ENCODE results near the gene KPNA1. TPM values are rescaled to one million over a fixed set of nuclear protein-coding genes. Genes with fewer than 3 reads are reported as not detected.
"Not testable (repeated sequence)": the region's sequence is repeated elsewhere in the genome, so short reads cannot be mapped to it uniquely, and the experiment has no call there.

KPNA1 gene
- total RNA-seq, 4 donors from 2014 or later, result 30.0 to 38.1 (median 34.5) TPM

- no peak for DNase-seq
- no peaks in the 10 kb centered on the region for H3K9me3 ChIP-seq
- H3K4me1 ChIP-seq, result peaks cover 0 to 57% (median 8%) of the 10 kb centered on the region in 3 donors
- TF ChIP-seq CTCF (IDR thresholded peaks at IDR 0.05) (no peak), POLR2A (IDR thresholded peaks at IDR 0.05) (no peak)
- no peaks in the 10 kb centered on the region for H3K27me3 ChIP-seq
- no peaks in the 10 kb centered on the region for H3K36me3 ChIP-seq
- no peak overlapping the region for H3K27ac ChIP-seq
- WGBS, 2 donors, result 95 to 100% methylated on average over 1 of the region's 1 CpG
- no peak overlapping the region for H3K4me3 ChIP-seq
- intact Hi-C loops (cut with DNase I), result no loop called here
Observed at GRCh38 chr3:122506450-122506849, 8.3 kb downstream of the KPNA1 start.

- WGBS, 2 donors, result 58 to 62% methylated on average over 2 of the region's 2 CpGs
- Histone ChIP-seq H3K27me3 (no peaks in the 10 kb centered on the region), H3K4me3 (no peak overlapping the region), H3K9me3 (no peaks in the 10 kb centered on the region), H3K36me3 (no peaks in the 10 kb centered on the region), H3K27ac (no peak overlapping the region), H3K4me1 (peaks cover 0 to 56% (median 5%) of the 10 kb centered on the region in 3 donors)
- TF ChIP-seq CTCF (IDR thresholded peaks at IDR 0.05) (no peak), POLR2A (IDR thresholded peaks at IDR 0.05) (no peak)
- intact Hi-C loops (cut with DNase I), result no loop called here
- no peak for DNase-seq
Observed at GRCh38 chr3:122505676-122506075, 9.1 kb downstream of the KPNA1 start.

GRCh38 chr3:122502941-122503340, 11.8 kb downstream of the KPNA1 start:
- DNase-seq, result no peak
- intact Hi-C loops (cut with DNase I), result no loop called here
- no peaks in the 10 kb centered on the region for H3K27me3 ChIP-seq
- no peak for TF ChIP-seq CTCF (IDR thresholded peaks at IDR 0.05)
- TF ChIP-seq POLR2A (IDR thresholded peaks at IDR 0.05), result no peak
- no peak overlapping the region for H3K4me3 ChIP-seq
- no peak overlapping the region for H3K27ac ChIP-seq
- no peaks in the 10 kb centered on the region for H3K9me3 ChIP-seq
- no peaks in the 10 kb centered on the region for H3K36me3 ChIP-seq
- H3K4me1 ChIP-seq, result peaks cover 0 to 44% (median 5%) of the 10 kb centered on the region in 3 donors
- WGBS, 2 donors, result 78 to 82% methylated on average over 2 of the region's 2 CpGs

- H3K9me3 ChIP-seq, result no peaks in the 10 kb centered on the region
- H3K27me3 ChIP-seq, result no peaks in the 10 kb centered on the region
- H3K36me3 ChIP-seq, result no peaks in the 10 kb centered on the region
- intact Hi-C loops (cut with DNase I), result no loop called here
- no peak overlapping the region for H3K27ac ChIP-seq
- no peak overlapping the region for H3K4me3 ChIP-seq
- TF ChIP-seq POLR2A (IDR thresholded peaks at IDR 0.05) (no peak), CTCF (IDR thresholded peaks at IDR 0.05) (no peak)
- 77 to 80% methylated on average over 2 of the region's 2 CpGs for WGBS, 2 donors
- no peak for DNase-seq
- H3K4me1 ChIP-seq, result peaks cover 0 to 50% (median 9%) of the 10 kb centered on the region in 3 donors
Observed at GRCh38 chr3:122502139-122502538, 12.6 kb downstream of the KPNA1 start.

- Histone ChIP-seq H3K4me1 (peaks cover 0 to 60% (median 9%) of the 10 kb centered on the region in 3 donors), H3K27ac (peak overlapping the region in 1 of 4 donors; percentile 53)
- H3K36me3 ChIP-seq; H3K4me3 ChIP-seq; H3K9me3 ChIP-seq; intact Hi-C loops (cut with DNase I); H3K27me3 ChIP-seq; DNase-seq: not testable (repeated sequence)
- 66 to 74% methylated on average over 6 of the region's 6 CpGs for WGBS, 2 donors
Observed at GRCh38 chr3:122500964-122501363, 13.8 kb downstream of the KPNA1 start.

GRCh38 chr3:122498152-122498551, 16.6 kb downstream of the KPNA1 start:
- intact Hi-C loops (cut with DNase I), result no loop called here
- WGBS, 2 donors, result 50 to 56% methylated on average over 1 of the region's 1 CpG
- peaks cover 0 to 46% (median 9%) of the 10 kb centered on the region in 3 donors for H3K4me1 ChIP-seq
- H3K27ac ChIP-seq, result no peak overlapping the region
- H3K27me3 ChIP-seq, result no peaks in the 10 kb centered on the region
- no peak for TF ChIP-seq POLR2A (IDR thresholded peaks at IDR 0.05)
- no peak for TF ChIP-seq CTCF (IDR thresholded peaks at IDR 0.05)
- H3K36me3 ChIP-seq, result peaks cover 0 to 34% (median 8%) of the 10 kb centered on the region in 3 donors
- no peak for DNase-seq
- no peak overlapping the region for H3K4me3 ChIP-seq
- H3K9me3 ChIP-seq, result no peaks in the 10 kb centered on the region

Measured in esophagus squamous epithelium (tissue), 5 donors.